K562 (cell line): ENCODE data around the gene ENOSF1. TPM values are rescaled to one million over a fixed set of nuclear protein-coding genes. Genes with fewer than 3 reads are reported as not detected.
A peak's percentile ranks its signal among the peaks of the same experiment; 100 is the strongest.

ENCODE experiments used
- CREM ChIP-seq: IDR thresholded peaks from 2 replicates; pipeline ENCODE4 v1.6.1; 2014; ENCODE audit warnings: antibody characterized with exemption, low read depth
- GABPA ChIP-seq: fragments of 200-800 bp; sonication (Bioruptor generic); conservative IDR thresholded peaks from 2 replicates; pipeline ENCODE4 v1.6.1; 2016; ENCODE audit warnings: low read depth, missing genetic modification characterization, missing compliant biosample characterization
- GATAD2A ChIP-seq: fragments of 450-650 bp; IDR thresholded peaks from 2 replicates; pipeline ENCODE4 v1.6.1; 2017
- HNRNPH1 ChIP-seq: fragments of 200-400 bp; formaldehyde crosslinking; optimal IDR thresholded peaks from 2 replicates; pipeline ENCODE3; 2017; ENCODE audit warnings: low read depth, mild to moderate bottlenecking, low read length, moderate library complexity
- ILF3 ChIP-seq: fragments of 450-650 bp; IDR thresholded peaks from 2 replicates; pipeline ENCODE4 v1.6.1; 2018; ENCODE audit warnings: antibody characterized with exemption, mild to moderate bottlenecking, moderate library complexity, borderline replicate concordance
- KAT7 ChIP-seq: sonication (generic); formaldehyde crosslinking; IDR thresholded peaks from 2 replicates; pipeline ENCODE4 v1.8.0; 2022; ENCODE audit warnings: missing genetic modification reagents, mild to moderate bottlenecking, borderline replicate concordance
- KLF6 ChIP-seq: fragments of 250-450 bp; sonication (Bioruptor Pico); IDR thresholded peaks from 2 replicates; pipeline ENCODE4 v1.4.0; 2020; ENCODE audit warnings: mild to moderate bottlenecking, moderate library complexity, borderline replicate concordance
- L3MBTL2 ChIP-seq: fragments of 450-650 bp; IDR thresholded peaks from 2 replicates; pipeline ENCODE4 v1.6.1; 2016; ENCODE audit warnings: mild to moderate bottlenecking, moderate library complexity
- MCM5 ChIP-seq: fragments of 450-650 bp; IDR thresholded peaks from 2 replicates; pipeline ENCODE4 v1.6.1; 2016; ENCODE audit warnings: low read depth
- NELFE ChIP-seq: IDR thresholded peaks from 2 replicates; pipeline ENCODE4 v1.6.1; 2011; ENCODE audit warnings: mild to moderate bottlenecking; ENCODE audit not compliant: insufficient read depth, insufficient read length
- PML ChIP-seq: IDR thresholded peaks from 2 replicates; pipeline ENCODE4 v1.6.1; 2012; ENCODE audit warnings: low read length, inconsistent platforms
- POLR2AphosphoS5 ChIP-seq: IDR thresholded peaks from 2 replicates; pipeline ENCODE4 v1.6.1; 2011; ENCODE audit warnings: mild to moderate bottlenecking, low read depth, low read length, moderate library complexity; ENCODE audit not compliant: control insufficient read depth, insufficient read depth
- POLR2B ChIP-seq: fragments of 450-650 bp; IDR thresholded peaks from 2 replicates; pipeline ENCODE4 v1.6.1; 2018; ENCODE audit warnings: low read depth; ENCODE audit not compliant: partially characterized antibody
- RBM25 ChIP-seq: fragments of 200-400 bp; formaldehyde crosslinking; IDR thresholded peaks from 2 replicates; pipeline ENCODE4 v1.6.1; 2018; ENCODE audit warnings: low read length, low read depth, moderate library complexity; ENCODE audit not compliant: severe bottlenecking
- SMAD2 ChIP-seq: fragments of 150-350 bp; IDR thresholded peaks from 2 replicates; pipeline ENCODE4 v1.6.1; 2014; ENCODE audit warnings: low read depth, mild to moderate bottlenecking, low read length
- TCF7 ChIP-seq: sonication (generic); IDR thresholded peaks from 2 replicates; pipeline ENCODE4 v1.6.1; 2016; ENCODE audit warnings: antibody characterized with exemption, borderline replicate concordance
- ZC3H4 ChIP-seq: sonication (generic); formaldehyde crosslinking; IDR thresholded peaks from 2 replicates; pipeline ENCODE4 v1.9.0; 2021; ENCODE audit warnings: missing genetic modification reagents, borderline replicate concordance
- ZNF133 ChIP-seq: fragments of 250-450 bp; sonication (Bioruptor Pico); IDR thresholded peaks from 2 replicates; pipeline ENCODE4 v1.4.0; 2020; ENCODE audit warnings: mild to moderate bottlenecking
- ZNF644 ChIP-seq: fragments of 200-800 bp; sonication (Bioruptor generic); IDR thresholded peaks from 2 replicates; pipeline ENCODE4 v1.6.1; 2016; ENCODE audit warnings: low read depth, missing genetic modification characterization, missing compliant biosample characterization
- ZNF699 ChIP-seq: fragments of 250-450 bp; sonication (Bioruptor Pico); IDR thresholded peaks from 2 replicates; pipeline ENCODE4 v1.8.0; 2021; ENCODE audit warnings: mild to moderate bottlenecking, moderate library complexity; ENCODE audit not compliant: insufficient replicate concordance
- ZNF740 ChIP-seq, 3 experiments: fragments of 200-800 bp in 1 of 3; sonication (Bioruptor generic) in 1 of 3; sonication (generic) in 1 of 3; formaldehyde crosslinking in 1 of 3; IDR thresholded peaks; 2 replicates each; pipeline versions ENCODE4 v1.6.1 to v1.8.0; 2016 to 2022; ENCODE audit warnings: mild to moderate bottlenecking in 2 of 3, missing compliant biosample characterization in 2 of 3, missing genetic modification characterization in 2 of 3, missing genetic modification reagents in 1 of 3
- ZNF75A ChIP-seq: fragments of 450-650 bp; formaldehyde crosslinking; IDR thresholded peaks from 2 replicates; pipeline ENCODE4 v1.4.0; 2020; ENCODE audit warnings: mild to moderate bottlenecking
- polyA plus RNA-seq, 8 experiments: library from polyadenylated mRNA; depleted of rRNA in 4 of 8; stranded (reverse) in 5 of 8; unstranded in 3 of 8; fragments of >200 nt; fragmentation: Nextera tagmentation in 2 of 8; fragmentation: Illumina TruSeq in 1 of 8; extraction: Ambion mirVana in 2 of 8; extraction: Trizol in 1 of 8; gene quantifications; 2 replicates each; pipeline versions ENCODE4 v1.2.1 to v1.2.3, GENCODE V29; 2011 to 2014; ENCODE audit warnings: inconsistent platforms in 1 of 8, missing spikeins in 1 of 8
- total RNA-seq, 7 experiments: library from RNA; depleted of rRNA in 6 of 7; stranded (reverse); fragments of >200 nt in 6 of 7; fragmentation: Illumina TruSeq in 2 of 7; extraction: Trizol in 2 of 7; gene quantifications; 2 replicates each; pipeline versions ENCODE4 v1.2.1 to v1.2.3, GENCODE V29; 2011 to 2021; ENCODE audit warnings: low replicate concordance in 1 of 7
- TF ChIP-seq, protein P1 (sequence below): fragments of 450-650 bp; IDR thresholded peaks from 2 replicates; pipeline ENCODE4 v1.6.1; 2016; ENCODE audit warnings: borderline replicate concordance
- TF ChIP-seq, protein P2 (sequence below): fragments of 250-450 bp; sonication (Bioruptor Pico); IDR thresholded peaks from 2 replicates; pipeline ENCODE4 v1.5.0; 2020; ENCODE audit warnings: mild to moderate bottlenecking, borderline replicate concordance

Gene ENOSF1
- total and polyA plus RNA-seq, 9 of the 15 experiments (the other 6 are each of a cell fraction or from before 2014, with no cell fraction given), result 15.5 to 66.4 (median 46.5) TPM

DNA sequence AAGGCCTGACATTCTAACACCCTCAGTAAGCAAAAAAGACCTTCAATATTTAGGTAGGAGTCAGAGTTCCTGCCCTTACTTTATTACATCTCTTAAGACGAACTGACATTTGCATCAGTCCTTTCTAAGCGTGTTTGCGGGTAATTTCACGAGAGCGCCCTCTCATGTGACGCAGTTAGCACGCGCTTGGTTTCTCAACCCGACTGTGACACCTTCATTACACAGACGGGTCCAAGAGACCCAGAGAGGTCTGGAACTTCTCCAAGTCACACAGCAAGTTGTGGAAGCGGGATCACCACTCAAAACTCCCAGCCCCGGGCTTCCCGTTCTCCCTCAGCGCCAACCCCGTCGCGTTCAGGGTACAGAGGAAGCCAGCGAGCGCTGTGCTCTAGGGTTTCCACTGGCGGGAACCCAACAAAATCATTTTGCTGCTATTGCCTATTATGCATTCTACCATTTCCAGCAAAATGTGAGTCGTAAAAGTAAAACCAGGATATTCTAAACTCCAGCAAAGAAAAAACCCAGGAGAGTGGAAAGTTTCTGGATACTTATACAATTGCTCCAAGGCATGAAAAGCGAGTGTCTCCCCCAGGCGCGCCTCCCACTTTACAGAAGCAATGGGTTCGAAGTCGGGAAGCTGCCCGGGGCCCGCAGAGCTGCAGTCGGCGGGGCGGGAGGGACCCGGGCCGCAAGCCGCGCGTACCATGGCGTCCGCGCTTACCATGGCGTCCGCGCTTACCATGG is 601 bp downstream of the ENOSF1 start (continued):
- TF ChIP-seq ZNF644 (tag), result no peak
- TF ChIP-seq TCF7, result 0 out of 2 replicates have a peak, but pooled peaks have one; percentile 1
- TF ChIP-seq HNRNPH1, result no peak
- no peak for TF ChIP-seq ILF3
- TF ChIP-seq KLF6 (CRISPR knock-in tag), result no peak
- no peak for TF ChIP-seq POLR2B
- TF ChIP-seq KAT7 (CRISPR knock-in tag), result peak; percentile 95
- no peak for TF ChIP-seq POLR2AphosphoS5
- no peak for TF ChIP-seq GATAD2A
- peak; percentile 44 for TF ChIP-seq RBM25
- no peak for TF ChIP-seq GABPA (tag)
- no peak for TF ChIP-seq MCM5
- TF ChIP-seq NELFE, result no peak
- TF ChIP-seq ZNF740 (CRISPR knock-in tag; IDR thresholded peaks at IDR 0.05), result no peak
- no peak for TF ChIP-seq ZNF740 (tag; IDR thresholded peaks at IDR 0.05)
- no peak for TF ChIP-seq ZNF133 (CRISPR knock-in tag)
- TF ChIP-seq PML, result 0 out of 2 replicates have a peak, but pooled peaks have one; percentile 38
- peak; percentile 86 for TF ChIP-seq L3MBTL2
- TF ChIP-seq ZC3H4, result no peak
- TF ChIP-seq ZNF699 (CRISPR knock-in tag), result no peak
- TF ChIP-seq, protein P1, sequence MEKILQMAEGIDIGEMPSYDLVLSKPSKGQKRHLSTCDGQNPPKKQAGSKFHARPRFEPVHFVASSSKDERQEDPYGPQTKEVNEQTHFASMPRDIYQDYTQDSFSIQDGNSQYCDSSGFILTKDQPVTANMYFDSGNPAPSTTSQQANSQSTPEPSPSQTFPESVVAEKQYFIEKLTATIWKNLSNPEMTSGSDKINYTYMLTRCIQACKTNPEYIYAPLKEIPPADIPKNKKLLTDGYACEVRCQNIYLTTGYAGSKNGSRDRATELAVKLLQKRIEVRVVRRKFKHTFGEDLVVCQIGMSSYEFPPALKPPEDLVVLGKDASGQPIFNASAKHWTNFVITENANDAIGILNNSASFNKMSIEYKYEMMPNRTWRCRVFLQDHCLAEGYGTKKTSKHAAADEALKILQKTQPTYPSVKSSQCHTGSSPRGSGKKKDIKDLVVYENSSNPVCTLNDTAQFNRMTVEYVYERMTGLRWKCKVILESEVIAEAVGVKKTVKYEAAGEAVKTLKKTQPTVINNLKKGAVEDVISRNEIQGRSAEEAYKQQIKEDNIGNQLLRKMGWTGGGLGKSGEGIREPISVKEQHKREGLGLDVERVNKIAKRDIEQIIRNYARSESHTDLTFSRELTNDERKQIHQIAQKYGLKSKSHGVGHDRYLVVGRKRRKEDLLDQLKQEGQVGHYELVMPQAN, result peak; percentile 71; the same call in 1 of the 2 replicates
- TF ChIP-seq, protein P2, sequence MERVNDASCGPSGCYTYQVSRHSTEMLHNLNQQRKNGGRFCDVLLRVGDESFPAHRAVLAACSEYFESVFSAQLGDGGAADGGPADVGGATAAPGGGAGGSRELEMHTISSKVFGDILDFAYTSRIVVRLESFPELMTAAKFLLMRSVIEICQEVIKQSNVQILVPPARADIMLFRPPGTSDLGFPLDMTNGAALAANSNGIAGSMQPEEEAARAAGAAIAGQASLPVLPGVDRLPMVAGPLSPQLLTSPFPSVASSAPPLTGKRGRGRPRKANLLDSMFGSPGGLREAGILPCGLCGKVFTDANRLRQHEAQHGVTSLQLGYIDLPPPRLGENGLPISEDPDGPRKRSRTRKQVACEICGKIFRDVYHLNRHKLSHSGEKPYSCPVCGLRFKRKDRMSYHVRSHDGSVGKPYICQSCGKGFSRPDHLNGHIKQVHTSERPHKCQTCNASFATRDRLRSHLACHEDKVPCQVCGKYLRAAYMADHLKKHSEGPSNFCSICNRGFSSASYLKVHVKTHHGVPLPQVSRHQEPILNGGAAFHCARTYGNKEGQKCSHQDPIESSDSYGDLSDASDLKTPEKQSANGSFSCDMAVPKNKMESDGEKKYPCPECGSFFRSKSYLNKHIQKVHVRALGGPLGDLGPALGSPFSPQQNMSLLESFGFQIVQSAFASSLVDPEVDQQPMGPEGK, result no peak
- TF ChIP-seq CREM, result peak; percentile 95
- TF ChIP-seq ZNF75A (CRISPR knock-in tag), result no peak
- no peak for TF ChIP-seq SMAD2
